ENCODE measurements around the gene LOXHD1. TPM values are rescaled to one million over a fixed set of nuclear protein-coding genes. Genes with fewer than 3 reads are reported as not detected.

LOXHD1 gene
- total RNA-seq, 1 donor from 2014 or later, result 0.23 TPM

- peaks cover 20% of the 10 kb centered on the region for H3K4me1 Mint-ChIP-seq (ENCODE audit: unreplicated experiment)
- TF ChIP-seq CTCF (IDR thresholded peaks at IDR 0.05; ENCODE audit: unreplicated experiment), result no peak
- no peak for DNase-seq (ENCODE audit: low spot score)
- peaks cover 3% of the 10 kb centered on the region for H3K27me3 Mint-ChIP-seq (ENCODE audit: unreplicated experiment)
- peaks cover 4% of the 10 kb centered on the region for H3K36me3 Mint-ChIP-seq (ENCODE audit: low read depth, unreplicated experiment)
- H3K4me3 Mint-ChIP-seq (ENCODE audit: unreplicated experiment), result no peak overlapping the region
- no peak overlapping the region for H3K27ac Mint-ChIP-seq (ENCODE audit: unreplicated experiment)
- no peaks in the 10 kb centered on the region for H3K9me3 Mint-ChIP-seq (ENCODE audit: unreplicated experiment)
Measured at GRCh38 chr18:46562674-46563192, 94.3 kb downstream of the LOXHD1 start.

GRCh38 chr18:46560671-46561045 lies 96.4 kb downstream of the LOXHD1 start:
- H3K27me3 Mint-ChIP-seq (ENCODE audit: unreplicated experiment), result peaks cover 3% of the 10 kb centered on the region
- no peak overlapping the region for H3K27ac Mint-ChIP-seq (ENCODE audit: unreplicated experiment)
- no peaks in the 10 kb centered on the region for H3K9me3 Mint-ChIP-seq (ENCODE audit: unreplicated experiment)
- no peak for DNase-seq (ENCODE audit: low spot score)
- TF ChIP-seq CTCF (IDR thresholded peaks at IDR 0.05; ENCODE audit: unreplicated experiment), result no peak
- peaks cover 20% of the 10 kb centered on the region for H3K4me1 Mint-ChIP-seq (ENCODE audit: unreplicated experiment)
- H3K4me3 Mint-ChIP-seq (ENCODE audit: unreplicated experiment), result no peak overlapping the region
- peaks cover 4% of the 10 kb centered on the region for H3K36me3 Mint-ChIP-seq (ENCODE audit: low read depth, unreplicated experiment)

DNA sequence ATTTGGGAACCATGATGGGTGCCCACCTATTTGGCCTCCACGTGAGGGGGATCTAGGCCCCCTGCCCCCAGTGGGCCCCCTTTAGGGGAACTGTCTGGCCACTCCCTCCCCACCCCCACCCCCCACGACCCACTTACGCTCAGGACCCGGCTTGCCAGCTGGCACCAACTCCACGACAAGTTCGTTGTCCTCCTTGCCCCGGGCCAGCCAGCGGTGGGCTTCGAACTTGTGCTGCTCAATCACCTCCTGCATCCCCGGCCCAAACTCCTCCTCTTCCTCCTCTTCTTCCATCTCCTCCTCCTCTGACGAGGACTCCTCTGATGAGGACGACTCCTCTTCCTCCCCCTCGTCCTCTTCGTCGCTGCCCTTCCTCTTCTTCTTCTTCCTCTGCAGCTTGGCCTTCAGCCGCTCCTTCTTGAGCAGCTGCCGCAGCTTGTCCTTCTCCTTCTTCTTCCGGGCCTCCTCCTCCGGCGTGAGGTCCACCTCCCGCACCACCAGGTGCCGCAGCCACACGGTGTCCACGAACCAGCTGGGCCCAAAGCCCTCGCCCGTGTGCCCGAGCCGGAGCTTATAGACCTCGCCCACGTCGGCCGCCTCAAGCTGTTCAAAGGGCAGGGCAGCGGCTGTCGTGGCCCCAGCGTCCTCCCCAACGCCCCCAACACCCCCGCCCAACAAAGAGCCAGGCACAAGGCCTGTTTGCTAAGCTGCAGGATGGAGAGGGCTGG lies 96.9 kb downstream of the LOXHD1 start:
- no peaks in the 10 kb centered on the region for H3K9me3 Mint-ChIP-seq (ENCODE audit: unreplicated experiment)
- no peak overlapping the region for H3K27ac Mint-ChIP-seq (ENCODE audit: unreplicated experiment)
- peaks cover 4% of the 10 kb centered on the region for H3K36me3 Mint-ChIP-seq (ENCODE audit: low read depth, unreplicated experiment)
- H3K4me1 Mint-ChIP-seq (ENCODE audit: unreplicated experiment), result peaks cover 17% of the 10 kb centered on the region
- no peak for TF ChIP-seq CTCF (IDR thresholded peaks at IDR 0.05; ENCODE audit: unreplicated experiment)
- no peak overlapping the region for H3K4me3 Mint-ChIP-seq (ENCODE audit: unreplicated experiment)
- peaks cover 3% of the 10 kb centered on the region for H3K27me3 Mint-ChIP-seq (ENCODE audit: unreplicated experiment)
- no peak for DNase-seq (ENCODE audit: low spot score)

- Mint-ChIP-seq H3K27me3 (ENCODE audit: unreplicated experiment) (peaks cover 3% of the 10 kb centered on the region), H3K4me3 (ENCODE audit: unreplicated experiment) (no peak overlapping the region)
- DNase-seq (ENCODE audit: low spot score), result no peak
Measured at GRCh38 chr18:46559296-46559695, 97.7 kb downstream of the LOXHD1 start.

More at GRCh38 chr18:46559296-46559695, 97.7 kb downstream of the LOXHD1 start:
- Mint-ChIP-seq H3K27ac (ENCODE audit: unreplicated experiment) (no peak overlapping the region), H3K4me1 (ENCODE audit: unreplicated experiment) (peaks cover 16% of the 10 kb centered on the region), H3K9me3 (ENCODE audit: unreplicated experiment) (no peaks in the 10 kb centered on the region), H3K36me3 (ENCODE audit: low read depth, unreplicated experiment) (peaks cover 4% of the 10 kb centered on the region)
- no peak for TF ChIP-seq CTCF (IDR thresholded peaks at IDR 0.05; ENCODE audit: unreplicated experiment)
